ENCODE results near the gene ZCWPW2.

DNA sequence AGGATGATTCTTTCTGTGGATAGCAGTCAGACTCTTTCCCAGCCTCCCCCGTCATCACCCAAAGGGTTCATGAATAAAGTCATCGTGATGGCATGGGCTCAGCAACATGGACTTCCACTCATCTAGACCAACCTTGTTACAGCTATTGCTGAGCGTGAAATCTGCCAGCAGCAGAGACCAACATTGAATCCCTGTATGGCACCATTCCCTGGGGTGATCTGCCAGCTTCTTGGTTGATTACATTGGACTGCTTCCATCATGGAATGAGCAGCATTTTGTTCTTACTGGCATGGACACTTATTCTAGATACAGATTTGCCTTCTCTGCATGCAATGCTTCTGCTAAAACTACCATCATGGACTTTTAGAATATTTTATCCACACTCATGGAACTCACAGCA is 195.7 kb downstream of the ZCWPW2 start:
- TF ChIP-seq, protein P1, sequence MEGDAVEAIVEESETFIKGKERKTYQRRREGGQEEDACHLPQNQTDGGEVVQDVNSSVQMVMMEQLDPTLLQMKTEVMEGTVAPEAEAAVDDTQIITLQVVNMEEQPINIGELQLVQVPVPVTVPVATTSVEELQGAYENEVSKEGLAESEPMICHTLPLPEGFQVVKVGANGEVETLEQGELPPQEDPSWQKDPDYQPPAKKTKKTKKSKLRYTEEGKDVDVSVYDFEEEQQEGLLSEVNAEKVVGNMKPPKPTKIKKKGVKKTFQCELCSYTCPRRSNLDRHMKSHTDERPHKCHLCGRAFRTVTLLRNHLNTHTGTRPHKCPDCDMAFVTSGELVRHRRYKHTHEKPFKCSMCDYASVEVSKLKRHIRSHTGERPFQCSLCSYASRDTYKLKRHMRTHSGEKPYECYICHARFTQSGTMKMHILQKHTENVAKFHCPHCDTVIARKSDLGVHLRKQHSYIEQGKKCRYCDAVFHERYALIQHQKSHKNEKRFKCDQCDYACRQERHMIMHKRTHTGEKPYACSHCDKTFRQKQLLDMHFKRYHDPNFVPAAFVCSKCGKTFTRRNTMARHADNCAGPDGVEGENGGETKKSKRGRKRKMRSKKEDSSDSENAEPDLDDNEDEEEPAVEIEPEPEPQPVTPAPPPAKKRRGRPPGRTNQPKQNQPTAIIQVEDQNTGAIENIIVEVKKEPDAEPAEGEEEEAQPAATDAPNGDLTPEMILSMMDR (conservative IDR thresholded peaks at IDR 0.05; ENCODE audit: low read depth, low read length), result no peak
- TF ChIP-seq RAD21 (IDR thresholded peaks at IDR 0.05; ENCODE audit: low read length) (no peak), POLR2A (IDR thresholded peaks at IDR 0.05; ENCODE audit: low read depth, low read length) (no peak), MAFK (IDR thresholded peaks at IDR 0.05; ENCODE audit: low read depth, low read length) (no peak), MAZ (IDR thresholded peaks at IDR 0.05; ENCODE audit: borderline replicate concordance, low read depth, low read length) (no peak)
- TF ChIP-seq, protein P2, sequence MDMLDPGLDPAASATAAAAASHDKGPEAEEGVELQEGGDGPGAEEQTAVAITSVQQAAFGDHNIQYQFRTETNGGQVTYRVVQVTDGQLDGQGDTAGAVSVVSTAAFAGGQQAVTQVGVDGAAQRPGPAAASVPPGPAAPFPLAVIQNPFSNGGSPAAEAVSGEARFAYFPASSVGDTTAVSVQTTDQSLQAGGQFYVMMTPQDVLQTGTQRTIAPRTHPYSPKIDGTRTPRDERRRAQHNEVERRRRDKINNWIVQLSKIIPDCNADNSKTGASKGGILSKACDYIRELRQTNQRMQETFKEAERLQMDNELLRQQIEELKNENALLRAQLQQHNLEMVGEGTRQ (IDR thresholded peaks at IDR 0.05; ENCODE audit: low read depth, low read length), result no peak

All from IMR-90 (cell line).